Upper lobe of left lung (tissue), 6 donors: ENCODE results near the gene ADAMTSL5. TPM values are rescaled to one million over a fixed set of nuclear protein-coding genes. Genes with fewer than 3 reads are reported as not detected.

ENCODE experiments used
- ATAC-seq, 2 donors: fragments of 200-7000 bp; cut with Tn5 transposase; one replicate each; pipeline ENCODE4 v1.9.1; 2022; ENCODE audit warnings: mild to moderate bottlenecking in 2 of 2, moderate library complexity in 2 of 2; ENCODE audit not compliant: low FRiP score in 2 of 2
- DNase-seq, 2 donors: peaks; one replicate each; pipeline ENCODE4 v3.0.0-alpha.2; 2019 to 2020
- H3K27ac ChIP-seq, 4 donors: fragments of 200-600 bp; sonication (generic); one replicate each; pipeline ENCODE4 v1.5.1; 2016 to 2019
- H3K27me3 ChIP-seq, 4 donors: fragments of 200-600 bp; sonication (generic); one replicate each; pipeline ENCODE4 v1.5.1; 2017 to 2019
- H3K36me3 ChIP-seq, 4 donors: fragments of 200-600 bp; sonication (generic); one replicate each; pipeline ENCODE4 v1.5.1; 2016 to 2019
- H3K4me1 ChIP-seq, 4 donors: fragments of 200-600 bp; sonication (generic); one replicate each; pipeline ENCODE4 v1.5.1; 2018 to 2019
- H3K4me3 ChIP-seq, 4 donors: fragments of 200-600 bp; sonication (generic); one replicate each; pipeline ENCODE4 v1.5.1; 2017 to 2019; ENCODE audit warnings: mild to moderate bottlenecking in 2 of 4, moderate library complexity in 1 of 4
- H3K9me3 ChIP-seq, 4 donors: fragments of 200-600 bp; sonication (generic); one replicate each; pipeline ENCODE4 v1.5.1; 2018 to 2019
- EP300 ChIP-seq, 4 donors: sonication (generic); formaldehyde crosslinking; IDR thresholded peaks; one replicate each; pipeline ENCODE4 v1.5.1; 2017; ENCODE audit warnings: antibody characterized with exemption in 4 of 4, control low read depth in 2 of 4
- POLR2A ChIP-seq, 4 donors: fragments of 450-650 bp; IDR thresholded peaks; one replicate each; pipeline ENCODE4 v1.5.1; 2016 to 2017; ENCODE audit warnings: antibody characterized with exemption in 4 of 4, mild to moderate bottlenecking in 2 of 4
- POLR2AphosphoS5 ChIP-seq, 2 donors: sonication (generic); formaldehyde crosslinking; IDR thresholded peaks; one replicate each; pipeline ENCODE4 v1.5.1; 2017; ENCODE audit warnings: antibody characterized with exemption in 2 of 2
- WGBS, 2 donors: methylation state at CpG; one replicate each; pipeline ENCODE4 v1.1.5; 2017 to 2018; 5-methylcytosine and 5-hydroxymethylcytosine counted together
- total RNA-seq, 6 donors: library from RNA; depleted of rRNA in 4 of 6; stranded (reverse); fragments of >200 nt in 4 of 6; gene quantifications; one replicate each; pipeline versions ENCODE4 v1.1.0 to v1.2.1, GENCODE V29; 2016 to 2021
- TF ChIP-seq, protein P1 (sequence below), 6 experiments: fragments of 450-650 bp in 4 of 6; fragments of 200-600 bp in 2 of 6; sonication (generic) in 2 of 6; IDR thresholded peaks; one replicate each; pipeline ENCODE4 v1.5.1; 2016 to 2019; ENCODE audit warnings: antibody characterized with exemption in 6 of 6
- donor health status: DM: no; HTN: no; CAD: no; lungs with moderate emphysema.
- donor health status: DM: no; HTN: yes; CAD: no; lungs with severe emphysema.

The ADAMTSL5 gene
- total RNA-seq, 6 donors from 2014 or later = 0.89 to 11.5 (median 4.9) TPM

DNA sequence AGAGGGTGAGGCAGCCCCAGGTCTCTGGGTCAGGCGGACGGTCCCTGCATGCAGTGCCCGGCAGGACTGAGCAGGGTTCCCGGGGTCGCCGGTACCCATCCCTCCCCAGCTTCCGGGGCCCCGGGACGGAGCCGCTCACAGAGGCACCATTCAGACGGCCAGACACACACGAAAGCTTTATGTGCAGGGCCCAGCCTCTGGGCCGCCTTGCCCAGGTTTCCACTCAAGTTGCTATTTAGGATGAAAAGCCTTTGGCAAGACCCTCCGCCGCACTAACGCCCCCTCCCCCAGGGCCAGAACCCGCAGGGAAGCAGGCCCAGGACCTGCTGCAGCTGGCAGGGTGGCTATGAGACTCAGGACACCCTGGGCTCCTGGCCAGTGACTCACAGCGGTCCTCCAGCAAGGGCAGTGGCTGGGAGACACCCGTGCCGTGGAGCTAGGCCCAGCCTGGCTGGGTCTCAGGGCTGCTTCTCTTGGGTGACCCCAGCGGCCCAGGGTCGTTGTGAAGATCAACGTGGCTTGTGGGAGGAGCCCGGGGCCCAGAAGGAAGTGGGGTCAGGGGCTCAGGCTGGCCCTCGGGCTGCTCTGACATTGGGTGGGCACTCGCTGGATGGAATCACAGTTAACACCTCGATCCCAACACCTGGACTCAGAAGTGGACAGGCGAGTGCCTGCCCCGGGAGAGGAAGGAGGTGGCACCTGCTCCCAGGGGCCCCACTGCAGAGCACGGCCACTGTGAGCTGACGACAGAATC, 38.6 kb downstream of the ADAMTSL5 start:
- H3K36me3 ChIP-seq = peaks cover 0 to 26% (median 11%) of the 10 kb centered on the region in 4 donors
- WGBS, 2 donors = 70 to 83% methylated on average over 15 to 31 of the region's 31 CpGs
- no peak overlapping the region for H3K4me3 ChIP-seq
- DNase-seq = peak in 1 of 2 donors; percentile 73
- no peak for ATAC-seq
- H3K4me1 ChIP-seq = peaks cover 37 to 52% (median 42%) of the 10 kb centered on the region in 4 donors
- H3K27ac ChIP-seq = no peak overlapping the region
- no peaks in the 10 kb centered on the region for H3K9me3 ChIP-seq
- peaks cover 5 to 37% (median 23%) of the 10 kb centered on the region in 4 donors for H3K27me3 ChIP-seq
- TF ChIP-seq POLR2A (IDR thresholded peaks at IDR 0.05) (no peak), EP300 (IDR thresholded peaks at IDR 0.05) (no peak), POLR2AphosphoS5 (IDR thresholded peaks at IDR 0.05) (no peak)
- TF ChIP-seq, protein P1, sequence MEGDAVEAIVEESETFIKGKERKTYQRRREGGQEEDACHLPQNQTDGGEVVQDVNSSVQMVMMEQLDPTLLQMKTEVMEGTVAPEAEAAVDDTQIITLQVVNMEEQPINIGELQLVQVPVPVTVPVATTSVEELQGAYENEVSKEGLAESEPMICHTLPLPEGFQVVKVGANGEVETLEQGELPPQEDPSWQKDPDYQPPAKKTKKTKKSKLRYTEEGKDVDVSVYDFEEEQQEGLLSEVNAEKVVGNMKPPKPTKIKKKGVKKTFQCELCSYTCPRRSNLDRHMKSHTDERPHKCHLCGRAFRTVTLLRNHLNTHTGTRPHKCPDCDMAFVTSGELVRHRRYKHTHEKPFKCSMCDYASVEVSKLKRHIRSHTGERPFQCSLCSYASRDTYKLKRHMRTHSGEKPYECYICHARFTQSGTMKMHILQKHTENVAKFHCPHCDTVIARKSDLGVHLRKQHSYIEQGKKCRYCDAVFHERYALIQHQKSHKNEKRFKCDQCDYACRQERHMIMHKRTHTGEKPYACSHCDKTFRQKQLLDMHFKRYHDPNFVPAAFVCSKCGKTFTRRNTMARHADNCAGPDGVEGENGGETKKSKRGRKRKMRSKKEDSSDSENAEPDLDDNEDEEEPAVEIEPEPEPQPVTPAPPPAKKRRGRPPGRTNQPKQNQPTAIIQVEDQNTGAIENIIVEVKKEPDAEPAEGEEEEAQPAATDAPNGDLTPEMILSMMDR (IDR thresholded peaks at IDR 0.05) = no peak

DNA sequence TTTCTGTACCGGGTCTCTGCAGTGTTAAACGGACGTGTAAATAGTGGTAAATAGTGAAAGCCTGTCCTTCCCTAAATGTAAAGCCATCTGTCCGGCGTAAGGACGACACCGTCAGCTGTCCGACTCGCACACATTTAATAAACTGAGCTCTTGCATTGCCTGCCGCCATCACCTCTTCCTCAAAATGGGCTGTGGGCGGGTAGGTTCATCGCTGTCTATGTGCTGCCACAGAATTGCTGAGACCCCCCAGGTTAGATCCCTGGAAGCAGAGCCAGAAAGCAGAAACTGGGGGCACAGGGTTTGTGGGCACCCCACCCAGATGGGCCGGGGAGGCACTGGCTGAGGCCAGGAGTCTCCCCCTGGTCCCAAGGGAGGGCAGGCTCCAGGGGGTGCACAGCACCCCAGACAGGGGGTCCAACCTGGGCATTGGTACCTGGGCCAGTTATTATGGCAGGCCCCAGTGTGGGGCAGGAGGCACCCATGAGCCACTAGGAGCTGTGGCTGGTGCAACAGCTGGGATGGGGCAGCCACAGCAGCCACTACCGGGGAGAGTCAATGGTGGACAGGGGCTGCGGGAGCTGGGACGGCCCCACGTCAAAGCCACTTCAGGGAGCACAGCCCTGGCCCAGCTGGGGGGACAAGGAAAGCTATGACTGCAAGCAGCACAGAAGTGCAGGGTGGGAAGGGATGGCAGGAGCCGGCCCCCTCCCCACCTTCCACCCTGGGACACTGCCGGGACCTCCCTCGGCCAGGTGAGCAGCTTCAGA, 39.6 kb downstream of the ADAMTSL5 start:
- H3K27ac ChIP-seq = no peak overlapping the region
- H3K36me3 ChIP-seq = peaks cover 0 to 26% (median 11%) of the 10 kb centered on the region in 4 donors
- DNase-seq (peak in 1 of 2 donors; percentile 50), ATAC-seq (no peak)
- H3K27me3 ChIP-seq = peaks cover 5 to 46% (median 31%) of the 10 kb centered on the region in 4 donors
- WGBS, 2 donors = 69 to 82% methylated on average over 10 to 20 of the region's 20 CpGs
- H3K4me3 ChIP-seq = no peak overlapping the region
- no peak for TF ChIP-seq POLR2A (IDR thresholded peaks at IDR 0.05)
- TF ChIP-seq, protein P1 (IDR thresholded peaks at IDR 0.05) = no peak
- H3K4me1 ChIP-seq = peaks cover 41 to 55% (median 47%) of the 10 kb centered on the region in 4 donors
- H3K9me3 ChIP-seq = no peaks in the 10 kb centered on the region

DNA sequence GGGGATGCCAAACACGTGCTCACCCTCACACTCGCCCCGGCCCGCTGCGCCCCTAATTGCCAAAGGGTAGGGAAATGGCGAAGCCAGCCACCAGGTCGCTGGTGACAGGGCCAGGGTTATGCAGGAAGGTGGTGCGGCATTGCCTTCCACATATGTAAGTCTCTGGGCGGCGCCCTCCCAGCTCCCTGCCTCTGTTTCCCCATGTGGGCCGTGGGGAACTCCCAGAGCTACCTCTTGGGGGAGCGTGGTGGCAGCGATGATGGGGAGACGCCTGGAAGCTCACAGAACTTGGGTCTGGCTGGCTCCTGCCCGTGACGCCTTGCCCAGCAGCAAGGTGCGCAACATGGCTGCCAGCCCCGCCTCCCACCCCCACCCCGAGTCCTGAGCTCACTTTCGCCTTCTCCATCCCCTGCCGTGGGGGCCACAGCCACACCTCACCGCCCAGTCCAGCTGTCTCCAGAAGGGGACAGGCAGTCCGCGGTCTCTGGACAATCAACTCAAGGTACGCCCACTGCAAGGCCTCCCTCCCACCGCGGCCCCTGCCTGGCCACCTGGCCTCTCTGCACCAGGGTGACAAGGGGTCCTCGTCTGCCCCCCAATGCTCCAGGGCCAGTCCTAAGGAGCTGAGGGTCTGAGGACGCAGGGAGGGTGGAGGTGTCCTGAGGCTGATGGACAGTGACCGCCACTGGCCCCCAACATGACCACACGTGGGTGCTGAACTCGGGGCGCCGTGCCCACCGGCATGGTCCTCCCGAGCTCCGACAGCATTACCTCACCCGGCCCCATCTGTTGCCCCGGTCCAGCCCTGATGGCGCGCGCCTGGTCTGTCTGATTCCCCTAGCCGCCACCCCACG, 40.4 kb downstream of the ADAMTSL5 start:
- TF ChIP-seq POLR2A (IDR thresholded peaks at IDR 0.05) = no peak
- TF ChIP-seq, protein P1 (IDR thresholded peaks at IDR 0.05) = no peak
- no peak for TF ChIP-seq EP300 (IDR thresholded peaks at IDR 0.05)
- no peak for TF ChIP-seq POLR2AphosphoS5 (IDR thresholded peaks at IDR 0.05)
- peak in 1 of 2 donors; percentile 80 for DNase-seq

DNA sequence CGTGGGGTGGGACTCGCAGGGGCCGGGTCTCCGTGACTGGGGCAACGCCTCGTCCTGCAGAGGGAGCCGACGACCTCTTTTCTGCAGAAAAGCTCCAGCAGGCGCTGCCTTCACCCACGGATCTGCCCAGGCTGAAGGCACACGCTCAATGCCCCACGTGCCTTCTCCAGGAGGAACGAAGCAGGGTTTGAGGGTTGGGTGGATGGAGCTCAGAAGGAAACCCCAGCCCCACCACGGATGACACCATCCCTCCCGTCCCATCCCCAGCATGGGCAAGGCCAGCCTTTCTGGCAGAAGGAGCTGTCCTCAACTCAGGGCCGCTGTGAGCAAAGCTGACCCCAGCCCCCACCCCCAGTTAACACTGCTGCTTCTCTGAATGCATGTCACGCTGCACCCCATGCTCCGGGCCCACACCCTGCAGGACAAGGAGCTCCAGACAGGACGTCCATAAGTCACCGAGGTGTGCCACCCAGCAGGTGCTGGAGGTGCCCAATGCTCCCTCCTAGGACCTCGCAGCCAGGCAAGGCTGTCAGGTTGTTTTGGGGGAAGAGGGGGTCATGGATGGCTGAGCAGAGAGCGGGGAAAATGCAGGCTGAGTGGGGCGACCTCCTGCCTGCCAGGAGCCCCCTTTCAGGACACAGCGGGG, 41.2 kb downstream of the ADAMTSL5 start:
- H3K4me1 ChIP-seq = peaks cover 48 to 60% (median 51%) of the 10 kb centered on the region in 4 donors

More for the DNA sequence above, 40.4 kb downstream of the ADAMTSL5 start:
- 40 to 55% methylated on average over 2 to 43 of the region's 44 CpGs for WGBS, 2 donors
- Histone ChIP-seq H3K4me1 (peaks cover 41 to 55% (median 47%) of the 10 kb centered on the region in 4 donors), H3K4me3 (no peak overlapping the region), H3K36me3 (peaks cover 0 to 26% (median 11%) of the 10 kb centered on the region in 4 donors), H3K27me3 (peaks cover 5 to 54% (median 39%) of the 10 kb centered on the region in 4 donors), H3K9me3 (no peaks in the 10 kb centered on the region), H3K27ac (no peak overlapping the region)
- ATAC-seq = no peak

More for the DNA sequence above, 41.2 kb downstream of the ADAMTSL5 start:
- WGBS, 2 donors = 30% methylated on average over 24 of the region's 24 CpGs; no CpG with 5 or more reads in 1 of the 2 donors
- Histone ChIP-seq H3K4me3 (peak overlapping the region in 1 of 4 donors; percentile 48), H3K27me3 (peaks cover 5 to 63% (median 47%) of the 10 kb centered on the region in 4 donors), H3K9me3 (no peaks in the 10 kb centered on the region), H3K36me3 (peaks cover 0 to 23% (median 11%) of the 10 kb centered on the region in 4 donors), H3K27ac (no peak overlapping the region)
- TF ChIP-seq POLR2AphosphoS5 (IDR thresholded peaks at IDR 0.05) (no peak), EP300 (IDR thresholded peaks at IDR 0.05) (no peak), POLR2A (IDR thresholded peaks at IDR 0.05) (no peak)
- TF ChIP-seq, protein P1 (IDR thresholded peaks at IDR 0.05) = no peak
- ATAC-seq (no peak), DNase-seq (peak in 1 of 2 donors; percentile 29)
